Lower leg skin (tissue), 4 donors: ENCODE results near the gene GOLPH3L. TPM values are rescaled to one million over a fixed set of nuclear protein-coding genes. Genes with fewer than 3 reads are reported as not detected.
"Not testable (repeated sequence)": the region's sequence is repeated elsewhere in the genome, so short reads cannot be mapped to it uniquely, and the experiment has no call there.

Experiments
- DNase-seq, 2 donors: peaks; one replicate each; pipeline ENCODE4 v3.0.0-alpha.2; 2019; ENCODE audit warnings: low spot score in 2 of 2
- H3K4me3 ChIP-seq: fragments of 200-600 bp; sonication (generic); 2 replicates; pipeline ENCODE4 v1.5.1; 2017; ENCODE audit warnings: mild to moderate bottlenecking, low read depth; ENCODE audit not compliant: poor library complexity, severe bottlenecking
- POLR2A ChIP-seq, 2 donors: fragments of 450-650 bp; IDR thresholded peaks; one replicate each; pipeline ENCODE4 v1.6.1; 2016 to 2017; ENCODE audit warnings: antibody characterized with exemption in 2 of 2, mild to moderate bottlenecking in 1 of 2, moderate library complexity in 1 of 2
- WGBS, 2 donors: methylation state at CpG; one replicate each; pipeline ENCODE4 v1.1.5; 2018; 5-methylcytosine and 5-hydroxymethylcytosine counted together
- intact Hi-C: fragments of 100-400 bp; cut with DNase I; formaldehyde crosslinking; loops from one replicate; pipeline ENCODE4 v1.15.0; 2023; ENCODE audit warnings: low total_unique reads
- total RNA-seq, 4 donors: library from RNA; depleted of rRNA; stranded (reverse); fragments of >200 nt; gene quantifications; one replicate each; pipeline ENCODE4 v1.1.0, GENCODE V29; 2016
- TF ChIP-seq, protein P1 (sequence below), 3 donors: fragments of 450-650 bp; IDR thresholded peaks; one replicate each; pipeline ENCODE4 v1.5.1; 2016; ENCODE audit warnings: antibody characterized with exemption in 3 of 3, mild to moderate bottlenecking in 3 of 3, moderate library complexity in 2 of 3

The GOLPH3L gene
- total RNA-seq, 4 donors from 2014 or later = 18.0 to 24.3 (median 21.5) TPM

DNA sequence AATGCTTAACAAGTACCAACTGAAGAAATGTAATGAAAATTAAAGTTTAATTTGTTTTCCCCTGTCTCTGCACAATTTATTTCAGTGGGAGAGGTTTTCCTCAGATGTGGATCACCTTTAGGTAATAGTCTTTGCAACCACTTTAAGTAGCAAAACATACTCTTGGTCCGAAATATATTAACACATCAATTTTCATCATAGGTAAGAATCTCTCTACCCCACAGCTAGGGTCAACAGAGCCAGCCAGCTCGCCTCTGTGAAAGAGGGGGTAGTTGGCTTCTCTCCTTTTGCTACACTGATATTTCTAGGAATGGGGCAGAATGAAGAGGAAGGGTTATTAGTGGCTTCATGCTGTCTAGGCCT lies 92.7 kb downstream of the GOLPH3L start:
- WGBS, 2 donors = 95 to 96% methylated on average over 2 of the region's 2 CpGs
- no peak overlapping the region for H3K4me3 ChIP-seq
- no peak for DNase-seq
- intact Hi-C loops = no loop called here
- TF ChIP-seq, protein P1, sequence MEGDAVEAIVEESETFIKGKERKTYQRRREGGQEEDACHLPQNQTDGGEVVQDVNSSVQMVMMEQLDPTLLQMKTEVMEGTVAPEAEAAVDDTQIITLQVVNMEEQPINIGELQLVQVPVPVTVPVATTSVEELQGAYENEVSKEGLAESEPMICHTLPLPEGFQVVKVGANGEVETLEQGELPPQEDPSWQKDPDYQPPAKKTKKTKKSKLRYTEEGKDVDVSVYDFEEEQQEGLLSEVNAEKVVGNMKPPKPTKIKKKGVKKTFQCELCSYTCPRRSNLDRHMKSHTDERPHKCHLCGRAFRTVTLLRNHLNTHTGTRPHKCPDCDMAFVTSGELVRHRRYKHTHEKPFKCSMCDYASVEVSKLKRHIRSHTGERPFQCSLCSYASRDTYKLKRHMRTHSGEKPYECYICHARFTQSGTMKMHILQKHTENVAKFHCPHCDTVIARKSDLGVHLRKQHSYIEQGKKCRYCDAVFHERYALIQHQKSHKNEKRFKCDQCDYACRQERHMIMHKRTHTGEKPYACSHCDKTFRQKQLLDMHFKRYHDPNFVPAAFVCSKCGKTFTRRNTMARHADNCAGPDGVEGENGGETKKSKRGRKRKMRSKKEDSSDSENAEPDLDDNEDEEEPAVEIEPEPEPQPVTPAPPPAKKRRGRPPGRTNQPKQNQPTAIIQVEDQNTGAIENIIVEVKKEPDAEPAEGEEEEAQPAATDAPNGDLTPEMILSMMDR (IDR thresholded peaks at IDR 0.05) = no peak
- no peak for TF ChIP-seq POLR2A (IDR thresholded peaks at IDR 0.05)

DNA sequence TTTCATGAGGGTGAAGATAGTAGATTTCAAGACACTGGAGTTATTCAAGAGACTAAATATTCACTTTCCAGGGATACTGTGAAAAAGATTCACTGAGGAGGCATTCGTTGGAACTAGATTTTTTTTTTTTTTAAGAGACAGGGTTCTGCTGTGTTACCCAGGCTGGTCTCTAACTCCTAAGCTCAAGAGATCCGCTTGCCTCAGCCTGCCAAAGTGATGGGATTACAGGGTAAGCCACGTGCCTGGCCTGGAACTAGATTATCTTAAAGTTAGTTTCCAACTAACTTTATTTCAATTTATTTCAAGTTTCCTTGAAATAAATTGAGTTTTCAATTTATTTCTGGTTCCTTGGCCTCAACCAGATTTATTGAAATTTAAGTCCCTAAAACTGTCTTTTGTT lies 93.2 kb downstream of the GOLPH3L start:
- no peak for TF ChIP-seq POLR2A (IDR thresholded peaks at IDR 0.05)
- TF ChIP-seq, protein P1 (IDR thresholded peaks at IDR 0.05) = no peak
- intact Hi-C loops = no loop called here
- 69 to 84% methylated on average over 3 of the region's 3 CpGs for WGBS, 2 donors
- H3K4me3 ChIP-seq = no peak overlapping the region
- DNase-seq = no peak

DNA sequence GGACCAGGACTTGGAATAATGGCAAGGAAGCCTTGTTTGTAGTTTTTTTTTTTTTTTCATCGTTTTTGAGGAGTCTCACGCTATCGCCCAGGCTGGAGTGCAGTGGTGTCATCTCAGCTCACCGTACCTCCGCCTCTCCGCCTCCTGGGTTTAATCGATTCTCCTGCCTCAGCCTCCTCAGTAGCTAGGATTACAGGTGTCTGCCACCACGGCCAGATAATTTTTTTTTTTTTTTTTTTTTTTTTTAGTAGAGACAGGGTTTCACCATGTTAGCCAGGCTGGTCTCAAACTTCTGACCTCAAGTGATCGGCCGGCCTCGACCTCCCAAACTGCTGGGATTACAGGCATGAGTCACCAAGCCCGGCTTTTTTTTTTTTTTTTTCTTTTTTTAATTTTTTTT lies 94.6 kb downstream of the GOLPH3L start:
- DNase-seq = not testable (repeated sequence)
- 95 to 97% methylated on average over 12 of the region's 12 CpGs for WGBS, 2 donors

DNA sequence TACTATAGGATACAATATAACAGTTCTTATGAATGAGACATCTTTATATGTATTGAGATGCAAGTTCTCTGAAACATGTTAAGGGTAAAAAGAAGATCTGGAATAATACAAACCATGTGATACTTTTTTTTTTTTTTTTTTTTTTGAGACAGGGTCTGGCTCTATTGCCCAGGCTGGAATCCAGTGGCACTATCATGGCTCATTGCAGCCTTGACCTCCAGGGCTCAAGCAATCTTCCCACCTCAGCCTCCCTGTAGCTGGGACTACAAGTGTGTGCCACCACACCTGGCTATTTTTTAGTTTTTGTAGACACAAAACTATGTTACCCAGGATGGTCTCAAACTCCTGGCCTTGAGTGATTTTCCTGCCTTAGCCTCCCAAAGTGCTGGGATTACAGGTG lies 95.4 kb downstream of the GOLPH3L start:
- H3K4me3 ChIP-seq = no peak overlapping the region
- intact Hi-C loops = no loop called here
- TF ChIP-seq POLR2A (IDR thresholded peaks at IDR 0.05) = no peak
- TF ChIP-seq, protein P1 (IDR thresholded peaks at IDR 0.05) = no peak
- no peak for DNase-seq

More for the DNA sequence above, 94.6 kb downstream of the GOLPH3L start:
- intact Hi-C loops, H3K4me3 ChIP-seq: not testable (repeated sequence)

DNA sequence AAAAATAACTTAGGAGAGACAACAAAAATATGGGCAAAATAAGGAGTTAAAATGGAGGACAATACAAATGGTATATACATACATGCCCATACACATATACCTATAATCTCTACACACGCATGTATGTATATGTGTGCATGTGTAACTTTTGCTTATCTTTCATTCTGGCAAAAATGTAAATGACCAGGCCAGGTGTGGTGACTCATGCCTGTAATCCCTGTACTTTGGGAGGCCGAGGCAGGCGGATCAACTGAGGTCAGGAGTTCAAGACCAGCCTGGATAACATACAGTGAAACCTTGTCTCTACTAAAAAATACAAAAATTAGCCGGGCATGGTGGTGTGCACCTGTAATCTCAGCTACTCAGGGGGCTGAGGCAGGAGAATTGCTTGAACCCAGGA lies 98.6 kb downstream of the GOLPH3L start:
- H3K4me3 ChIP-seq, intact Hi-C loops, DNase-seq: not testable (repeated sequence)
- WGBS, 2 donors = 92 to 98% methylated on average over 4 of the region's 4 CpGs

DNA sequence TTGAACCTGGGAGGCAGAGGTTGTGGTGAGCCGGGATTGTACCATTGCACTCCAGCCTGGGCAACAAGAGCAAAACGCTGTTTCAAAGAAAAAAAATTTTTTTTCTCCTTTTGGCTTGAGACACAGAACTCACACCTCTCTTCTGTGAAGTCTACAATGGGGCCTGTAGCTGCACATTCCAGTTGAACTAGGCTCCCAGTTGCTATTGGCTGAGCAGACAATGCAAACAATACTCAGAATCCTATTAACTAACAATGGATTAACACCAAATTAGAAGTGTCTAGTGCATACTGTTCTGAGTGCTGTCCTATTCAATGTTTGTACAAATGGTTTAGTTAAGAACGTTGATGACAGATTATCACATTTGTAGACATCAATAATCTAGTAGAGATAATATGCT lies 100.0 kb downstream of the GOLPH3L start:
- H3K4me3 ChIP-seq = no peak overlapping the region
- 88 to 90% methylated on average over 3 of the region's 3 CpGs for WGBS, 2 donors
- intact Hi-C loops = no loop called here
- DNase-seq = no peak
- no peak for TF ChIP-seq POLR2A (IDR thresholded peaks at IDR 0.05)
- TF ChIP-seq, protein P1 (IDR thresholded peaks at IDR 0.05) = no peak

Other genes with a start within 250 kb of the GOLPH3L start
- 10 to 100 TPM in 3 of 4 donors, 1 to 10 TPM in 1; 9.7 to 25.1 (median 16.5) TPM for gene TARS2, start 209.7 kb downstream of the GOLPH3L start, total RNA-seq
- gene ECM1, start 189.0 kb downstream of the GOLPH3L start, total RNA-seq = 100 to 1,000 TPM in 1 of 4 donors, 10 to 100 TPM in 3; 64.1 to 131 (median 86.2) TPM
- gene FALEC, start 181.4 kb downstream of the GOLPH3L start, total RNA-seq = 1 to 10 TPM in 1 of 4 donors, not detected in 3; 1.1 TPM
- gene ADAMTSL4, start 147.7 kb downstream of the GOLPH3L start, total RNA-seq = 10 to 100 TPM; 10.1 to 15.9 (median 13.6) TPM
- gene MCL1, start 117.5 kb downstream of the GOLPH3L start, total RNA-seq = 100 to 1,000 TPM; 282 to 445 (median 360) TPM
- gene ENSA, start 67.5 kb downstream of the GOLPH3L start, total RNA-seq = 100 to 1,000 TPM; 250 to 393 (median 345) TPM
- gene HORMAD1, start 23.7 kb upstream of the GOLPH3L start, total RNA-seq = 1 to 10 TPM; 1.5 to 7.7 (median 3.2) TPM
- gene CTSS, start 68.6 kb upstream of the GOLPH3L start, total RNA-seq = 10 to 100 TPM; 11.4 to 33.4 (median 19.9) TPM
- 100 to 1,000 TPM in 2 of 4 donors, 10 to 100 TPM in 2; 73.3 to 205 (median 90.2) TPM for gene CTSK, start 111.1 kb upstream of the GOLPH3L start, total RNA-seq
- gene ARNT, start 179.4 kb upstream of the GOLPH3L start, total RNA-seq = 10 to 100 TPM; 32.8 to 50.8 (median 45.0) TPM
- gene CTXND2, start 190.0 kb upstream of the GOLPH3L start, total RNA-seq = not detected
- gene SETDB1, start 229.2 kb upstream of the GOLPH3L start, total RNA-seq = 10 to 100 TPM; 23.5 to 38.1 (median 32.8) TPM